HG02870 (cell line): ENCODE measurements around the gene TSPAN17.
"Not testable (repeated sequence)": the region's sequence is repeated elsewhere in the genome, so short reads cannot be mapped to it uniquely, and the experiment has no call there.

ENCODE experiments used
- ATAC-seq: cut with Tn5 transposase; IDR thresholded peaks from one replicate; pipeline ENCODE4 v1.9.1; 2021; ENCODE audit warnings: mild to moderate bottlenecking, moderate library complexity; ENCODE audit not compliant: unreplicated experiment

Gene TSPAN17

GRCh38 chr5:176647030-176647842 is at the start of gene TSPAN17:
TSS of gene TSPAN17 (plus strand) at chr5:176647484. CDS start at chr5:176647616, 132 bp downstream.
- peak; percentile 90 for ATAC-seq

GRCh38 chr5:176599749-176600430 is 47.4 kb upstream of the TSPAN17 start:
- ATAC-seq, result not testable (repeated sequence)

GRCh38 chr5:176601901-176602482 is 45.3 kb upstream of the TSPAN17 start:
- no peak for ATAC-seq

- ATAC-seq, result no peak
These were observed 44.2 kb upstream of the TSPAN17 start for GRCh38 chr5:176603091-176603490.

- ATAC-seq, result no peak
These were observed 41.3 kb upstream of the TSPAN17 start for GRCh38 chr5:176606032-176606431.

- no peak for ATAC-seq
These were observed 40.4 kb upstream of the TSPAN17 start for GRCh38 chr5:176606875-176607274.

- ATAC-seq, result no peak
These were observed 39.1 kb upstream of the TSPAN17 start for GRCh38 chr5:176608142-176608705.

- ATAC-seq, result peak; percentile 13
These were observed 38.2 kb upstream of the TSPAN17 start for GRCh38 chr5:176608937-176609723.

GRCh38 chr5:176609724-176610434 is 37.4 kb upstream of the TSPAN17 start, which contains the start of gene GPRIN1:
TSS of gene GPRIN1 (minus strand) at chr5:176610156. CDS start at chr5:176599834, 10,322 bp downstream.
- ATAC-seq, result peak; percentile 67

GRCh38 chr5:176610435-176610773 is 36.9 kb upstream of the TSPAN17 start:
- peak; percentile 7 for ATAC-seq

GRCh38 chr5:176611435-176611834 is 35.8 kb upstream of the TSPAN17 start:
- no peak for ATAC-seq

GRCh38 chr5:176612008-176612407 is 35.3 kb upstream of the TSPAN17 start:
- no peak for ATAC-seq

- ATAC-seq, result no peak
These were observed 34.4 kb upstream of the TSPAN17 start for GRCh38 chr5:176612855-176613254.

GRCh38 chr5:176614805-176615478 is 32.3 kb upstream of the TSPAN17 start:
- ATAC-seq, result no peak

GRCh38 chr5:176616511-176616910 is 30.8 kb upstream of the TSPAN17 start:
- ATAC-seq, result no peak

GRCh38 chr5:176618783-176619182 is 28.5 kb upstream of the TSPAN17 start:
- ATAC-seq, result no peak

- peak; percentile 59 for ATAC-seq
These were observed 28.1 kb upstream of the TSPAN17 start for GRCh38 chr5:176619203-176619568.

GRCh38 chr5:176619569-176620332 is 27.5 kb upstream of the TSPAN17 start:
- ATAC-seq, result no peak
